WTC11 (cell line): ENCODE results near the gene TUBA4B.

Source experiments
- ATF6 ChIP-seq: sonication (generic); formaldehyde crosslinking; IDR thresholded peaks from 2 replicates; pipeline ENCODE4 v1.8.1; 2023; ENCODE audit warnings: mild to moderate bottlenecking, missing genetic modification reagents
- CDX4 ChIP-seq: fragments of 250-450 bp; sonication (Bioruptor Pico); IDR thresholded peaks from 2 replicates; pipeline ENCODE4 v1.9.0; 2021; ENCODE audit warnings: moderate library complexity, mild to moderate bottlenecking, inconsistent platforms, borderline replicate concordance
- CTCF ChIP-seq: fragments of 200-600 bp; IDR thresholded peaks from 2 replicates; pipeline ENCODE4 v1.8.0; 2022; ENCODE audit warnings: antibody characterized with exemption
- HMGXB4 ChIP-seq: sonication (generic); formaldehyde crosslinking; IDR thresholded peaks from 2 replicates; pipeline ENCODE4 v1.8.1; 2023; ENCODE audit warnings: mild to moderate bottlenecking, moderate library complexity, missing genetic modification reagents
- KAT7 ChIP-seq: sonication (generic); formaldehyde crosslinking; IDR thresholded peaks from 2 replicates; pipeline ENCODE4 v1.8.1; 2023; ENCODE audit warnings: missing genetic modification reagents, mild to moderate bottlenecking, borderline replicate concordance
- NR2C2 ChIP-seq: sonication (generic); formaldehyde crosslinking; IDR thresholded peaks from 2 replicates; pipeline ENCODE4 v1.8.0; 2022; ENCODE audit warnings: mild to moderate bottlenecking, missing genetic modification reagents
- ZMAT4 ChIP-seq: fragments of 250-450 bp; sonication (Bioruptor Pico); IDR thresholded peaks from 2 replicates; pipeline ENCODE4 v1.9.0; 2021; ENCODE audit warnings: mild to moderate bottlenecking
- ZNF219 ChIP-seq: sonication (generic); formaldehyde crosslinking; IDR thresholded peaks from 2 replicates; pipeline ENCODE4 v1.8.0; 2023; ENCODE audit warnings: missing genetic modification reagents, mild to moderate bottlenecking, borderline replicate concordance

- TF ChIP-seq KAT7 (CRISPR knock-in tag) (no peak), NR2C2 (CRISPR knock-in tag) (no peak), CDX4 (no peak), CTCF (no peak), HMGXB4 (CRISPR knock-in tag) (no peak), ATF6 (CRISPR knock-in tag) (no peak), ZNF219 (CRISPR knock-in tag) (no peak), ZMAT4 (CRISPR knock-in tag) (no peak)
Observed at GRCh38 chr2:219247678-219248642, 5.1 kb upstream of the TUBA4B start.
